Left ventricle myocardium inferior (tissue), 1 donor: ENCODE data around the gene SLC35F2. TPM values are rescaled to one million over a fixed set of nuclear protein-coding genes. Genes with fewer than 3 reads are reported as not detected.
"Not testable (repeated sequence)": the region's sequence is repeated elsewhere in the genome, so short reads cannot be mapped to it uniquely, and the experiment has no call there.

Experiments used
- DNase-seq: peaks from one replicate; pipeline ENCODE4 v3.0.0-alpha.2; 2020
- H3K27ac ChIP-seq: fragments of 200-600 bp; replicated peaks from 2 replicates; pipeline ENCODE4 v1.8.0; 2021
- H3K27me3 ChIP-seq: fragments of 200-600 bp; 2 replicates; pipeline ENCODE4 v1.8.0; 2021; ENCODE audit warnings: low read depth
- H3K36me3 ChIP-seq: fragments of 200-600 bp; 2 replicates; pipeline ENCODE4 v1.8.0; 2021
- H3K4me1 ChIP-seq: fragments of 200-600 bp; 2 replicates; pipeline ENCODE4 v1.8.0; 2021
- H3K4me3 ChIP-seq: fragments of 200-600 bp; 2 replicates; pipeline ENCODE4 v1.8.0; 2021; ENCODE audit warnings: mild to moderate bottlenecking, moderate library complexity
- H3K9me3 ChIP-seq: fragments of 200-600 bp; replicated peaks from 2 replicates; pipeline ENCODE4 v1.8.0; 2021
- CTCF ChIP-seq: fragments of 200-600 bp; IDR thresholded peaks from 2 replicates; pipeline ENCODE4 v1.8.0; 2021; ENCODE audit warnings: antibody characterized with exemption, mild to moderate bottlenecking, borderline replicate concordance
- intact Hi-C: fragments of 100-400 bp; cut with micrococcal nuclease; formaldehyde crosslinking; loops from one replicate; pipeline ENCODE4 v1.11.0; 2022
- total RNA-seq: library from RNA; stranded (reverse); fragmentation: NEBNext Ultra II Directional; extraction: Animal tissue kit (Norgen Biotek cat#: 25700); gene quantifications from one replicate; pipeline ENCODE4 v1.2.1, GENCODE V29; 2021
- donor health status: DM: no; HTN: yes; CAD: no; lungs with severe emphysema.

Gene SLC35F2
- total RNA-seq, 1 donor from 2014 or later = 1.0 TPM

GRCh38 chr11:107770551-107770951 lies 88.0 kb downstream of the SLC35F2 start:
- no peak for DNase-seq
- Histone ChIP-seq H3K4me3 (no peak overlapping the region), H3K27me3 (peaks cover 5% of the 10 kb centered on the region), H3K27ac (no peak overlapping the region), H3K36me3 (no peaks in the 10 kb centered on the region), H3K9me3 (no peaks in the 10 kb centered on the region), H3K4me1 (no peaks in the 10 kb centered on the region)
- intact Hi-C loops = loop anchor here (10.0 kb wide), 1 partner anchor 196 kb away; no protein-coding TSS in a partner anchor
- TF ChIP-seq CTCF = no peak

- no peaks in the 10 kb centered on the region for H3K36me3 ChIP-seq
- peaks cover 5% of the 10 kb centered on the region for H3K27me3 ChIP-seq
- H3K27ac ChIP-seq = no peak overlapping the region
- no peak overlapping the region for H3K4me3 ChIP-seq
- no peaks in the 10 kb centered on the region for H3K4me1 ChIP-seq
- intact Hi-C loops = no loop called here
- no peak for DNase-seq
- TF ChIP-seq CTCF = no peak
- no peaks in the 10 kb centered on the region for H3K9me3 ChIP-seq
These were observed 89.4 kb downstream of the SLC35F2 start for GRCh38 chr11:107769189-107769588.

- peaks cover 17% of the 10 kb centered on the region for H3K27me3 ChIP-seq
- H3K4me1 ChIP-seq, intact Hi-C loops, H3K4me3 ChIP-seq, DNase-seq, H3K36me3 ChIP-seq, H3K27ac ChIP-seq, H3K9me3 ChIP-seq: not testable (repeated sequence)
These were observed 99.8 kb downstream of the SLC35F2 start for GRCh38 chr11:107758719-107759355.

GRCh38 chr11:107757661-107758060 lies 100.9 kb downstream of the SLC35F2 start:
- Histone ChIP-seq H3K27me3 (peaks cover 17% of the 10 kb centered on the region), H3K27ac (no peak overlapping the region), H3K4me1 (no peaks in the 10 kb centered on the region), H3K9me3 (no peaks in the 10 kb centered on the region), H3K36me3 (no peaks in the 10 kb centered on the region), H3K4me3 (no peak overlapping the region)
- no peak for DNase-seq
- intact Hi-C loops = no loop called here
- no peak for TF ChIP-seq CTCF

GRCh38 chr11:107756553-107756952 lies 102.0 kb downstream of the SLC35F2 start:
- no peak for DNase-seq
- intact Hi-C loops = no loop called here
- peaks cover 17% of the 10 kb centered on the region for H3K27me3 ChIP-seq

More at GRCh38 chr11:107756553-107756952, 102.0 kb downstream of the SLC35F2 start:
- Histone ChIP-seq H3K4me3 (no peak overlapping the region), H3K9me3 (no peaks in the 10 kb centered on the region), H3K27ac (no peak overlapping the region), H3K36me3 (no peaks in the 10 kb centered on the region), H3K4me1 (no peaks in the 10 kb centered on the region)
- TF ChIP-seq CTCF = no peak
